NB4 (cell line): ENCODE results near the gene SLC2A9.

Experiments
- DNase-seq: peaks from one replicate; pipeline ENCODE4 v3.0.0; 2010; ENCODE audit warnings: low read depth
- H3K4me3 ChIP-seq: one replicate; pipeline ENCODE4 v1.5.1; 2011; ENCODE audit warnings: mild to moderate bottlenecking, low read depth, low read length, moderate library complexity
- MAX ChIP-seq: IDR thresholded peaks from 2 replicates; pipeline ENCODE4 v1.6.1; 2011; ENCODE audit warnings: low read depth, low read length
- MYC ChIP-seq: IDR thresholded peaks from 2 replicates; pipeline ENCODE4 v1.6.1; 2011; ENCODE audit warnings: low read depth, low read length
- POLR2A ChIP-seq: IDR thresholded peaks from 2 replicates; pipeline ENCODE4 v1.6.1; 2011; ENCODE audit warnings: mild to moderate bottlenecking; ENCODE audit not compliant: insufficient read length; ENCODE audit errors: extremely low read depth
- TF ChIP-seq, protein P1 (sequence below): IDR thresholded peaks from one replicate; pipeline ENCODE4 v1.5.1; 2012; ENCODE audit warnings: low read depth, low read length

Gene SLC2A9

GRCh38 chr4:9816285-9816684 is 205.0 kb downstream of the SLC2A9 start:
- no peak overlapping the region for H3K4me3 ChIP-seq
- DNase-seq, result no peak
- no peak for TF ChIP-seq MAX
- no peak for TF ChIP-seq MYC
- TF ChIP-seq POLR2A, result no peak
- TF ChIP-seq, protein P1, sequence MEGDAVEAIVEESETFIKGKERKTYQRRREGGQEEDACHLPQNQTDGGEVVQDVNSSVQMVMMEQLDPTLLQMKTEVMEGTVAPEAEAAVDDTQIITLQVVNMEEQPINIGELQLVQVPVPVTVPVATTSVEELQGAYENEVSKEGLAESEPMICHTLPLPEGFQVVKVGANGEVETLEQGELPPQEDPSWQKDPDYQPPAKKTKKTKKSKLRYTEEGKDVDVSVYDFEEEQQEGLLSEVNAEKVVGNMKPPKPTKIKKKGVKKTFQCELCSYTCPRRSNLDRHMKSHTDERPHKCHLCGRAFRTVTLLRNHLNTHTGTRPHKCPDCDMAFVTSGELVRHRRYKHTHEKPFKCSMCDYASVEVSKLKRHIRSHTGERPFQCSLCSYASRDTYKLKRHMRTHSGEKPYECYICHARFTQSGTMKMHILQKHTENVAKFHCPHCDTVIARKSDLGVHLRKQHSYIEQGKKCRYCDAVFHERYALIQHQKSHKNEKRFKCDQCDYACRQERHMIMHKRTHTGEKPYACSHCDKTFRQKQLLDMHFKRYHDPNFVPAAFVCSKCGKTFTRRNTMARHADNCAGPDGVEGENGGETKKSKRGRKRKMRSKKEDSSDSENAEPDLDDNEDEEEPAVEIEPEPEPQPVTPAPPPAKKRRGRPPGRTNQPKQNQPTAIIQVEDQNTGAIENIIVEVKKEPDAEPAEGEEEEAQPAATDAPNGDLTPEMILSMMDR, result no peak

GRCh38 chr4:9812501-9813340 is 208.6 kb downstream of the SLC2A9 start:
- no peak overlapping the region for H3K4me3 ChIP-seq
- TF ChIP-seq, protein P1, result no peak
- no peak for TF ChIP-seq MAX
- TF ChIP-seq POLR2A, result no peak
- peak; percentile 30 for DNase-seq

DNA sequence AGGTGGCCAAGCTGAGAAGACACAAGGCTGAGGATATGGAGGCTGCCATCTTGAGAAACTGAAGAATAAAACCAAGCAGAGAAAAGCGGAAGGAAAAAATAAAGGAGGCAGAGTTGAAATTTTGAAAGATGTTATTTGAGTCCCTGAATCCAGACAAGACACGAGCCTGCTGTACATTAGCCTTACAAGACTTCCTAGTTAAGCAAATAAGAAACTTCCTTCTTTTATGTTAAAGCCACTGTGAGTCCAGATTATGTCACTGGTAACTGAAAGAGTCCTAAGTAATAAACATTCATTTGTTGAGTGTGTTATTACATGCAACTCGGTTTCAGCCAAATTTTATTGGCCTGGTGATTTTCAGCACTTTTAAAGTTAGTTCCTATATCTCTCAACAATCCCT is 209.5 kb downstream of the SLC2A9 start:
- H3K4me3 ChIP-seq, result no peak overlapping the region
- no peak for TF ChIP-seq MYC
- no peak for TF ChIP-seq MAX
- no peak for TF ChIP-seq POLR2A
- TF ChIP-seq, protein P1, result no peak
- DNase-seq, result peak; percentile 15

DNA sequence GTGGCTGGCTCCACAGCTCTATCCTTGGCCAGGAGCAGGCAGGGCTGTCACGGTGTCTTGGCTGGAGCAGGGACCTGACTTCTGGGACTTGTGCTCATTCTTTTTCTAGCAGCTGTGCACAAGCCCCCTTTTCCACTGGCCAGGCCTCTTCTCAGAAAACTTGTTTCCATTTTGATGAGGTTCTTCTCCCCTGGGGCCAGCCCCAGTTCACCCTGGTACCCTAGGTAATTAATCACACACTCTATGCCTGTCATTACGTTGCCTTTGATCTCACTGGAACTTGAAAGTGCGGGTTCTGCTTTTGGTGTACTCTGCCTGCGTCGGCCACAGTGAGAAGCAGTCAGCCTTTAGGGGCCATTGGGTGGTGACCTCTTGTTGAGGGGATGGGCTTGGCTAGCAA is 213.2 kb downstream of the SLC2A9 start:
- no peak for DNase-seq
- TF ChIP-seq MAX, result no peak
- TF ChIP-seq, protein P1, result no peak
- TF ChIP-seq POLR2A, result no peak
- TF ChIP-seq MYC, result no peak
- H3K4me3 ChIP-seq, result no peak overlapping the region

- no peak for TF ChIP-seq MAX
- TF ChIP-seq MYC, result no peak
- no peak for TF ChIP-seq POLR2A
- TF ChIP-seq, protein P1, result no peak
- no peak overlapping the region for H3K4me3 ChIP-seq
- DNase-seq, result no peak
Measured at GRCh38 chr4:9804918-9805317, 216.4 kb downstream of the SLC2A9 start.
